Stimulated activated CD4-positive, alpha-beta T cell treated with anti-CD3 and anti-CD28 coated beads, TNF-alpha, amount 100 ng/mL, for 24 hours (primary cell): ENCODE data around the gene RBFOX2.

Experiments used
- DNase-seq, 3 experiments: peaks; one replicate each; pipeline ENCODE4 v3.0.0-alpha.2; 2020; ENCODE audit warnings: low read depth in 3 of 3

The RBFOX2 gene

DNA sequence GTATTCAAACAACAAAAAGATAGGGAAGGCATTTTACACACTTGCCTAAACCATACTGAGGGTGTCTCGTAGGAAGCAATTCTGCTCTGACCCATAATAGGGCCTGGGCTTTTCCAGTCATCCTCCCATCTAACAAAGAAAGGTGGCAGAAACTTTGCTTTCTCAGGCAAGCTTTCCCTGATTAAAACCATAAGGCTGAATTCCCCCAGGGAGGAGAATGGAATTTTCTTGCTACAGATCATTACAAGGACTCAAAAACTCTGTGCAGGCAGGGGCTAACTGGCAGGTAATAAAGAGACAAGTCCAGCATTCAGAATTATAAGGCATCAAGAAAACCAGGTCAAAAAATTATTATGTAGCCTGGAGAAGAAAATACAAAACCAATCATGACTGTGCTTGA, 90.4 kb downstream of the RBFOX2 start:
- DNase-seq: no peak

DNA sequence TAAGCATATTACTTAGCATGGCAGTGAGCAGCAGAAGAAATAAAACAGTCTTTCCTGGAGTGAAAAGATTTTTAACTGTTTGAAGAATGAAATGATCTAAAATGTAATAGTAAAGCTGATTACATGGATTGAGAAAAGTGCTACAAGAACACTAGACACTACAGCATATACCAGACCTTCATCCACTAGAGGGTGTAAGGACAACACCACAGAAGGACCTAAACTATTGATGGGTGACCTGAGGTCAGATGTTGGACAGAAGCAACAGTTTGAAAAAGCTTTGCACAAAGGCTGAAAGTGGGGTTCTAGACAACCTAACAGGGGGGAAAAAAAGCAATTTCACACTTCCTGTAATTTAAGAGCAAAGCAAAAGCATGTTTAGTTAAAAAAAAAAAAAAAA, 97.7 kb downstream of the RBFOX2 start:
- DNase-seq: no peak

DNA sequence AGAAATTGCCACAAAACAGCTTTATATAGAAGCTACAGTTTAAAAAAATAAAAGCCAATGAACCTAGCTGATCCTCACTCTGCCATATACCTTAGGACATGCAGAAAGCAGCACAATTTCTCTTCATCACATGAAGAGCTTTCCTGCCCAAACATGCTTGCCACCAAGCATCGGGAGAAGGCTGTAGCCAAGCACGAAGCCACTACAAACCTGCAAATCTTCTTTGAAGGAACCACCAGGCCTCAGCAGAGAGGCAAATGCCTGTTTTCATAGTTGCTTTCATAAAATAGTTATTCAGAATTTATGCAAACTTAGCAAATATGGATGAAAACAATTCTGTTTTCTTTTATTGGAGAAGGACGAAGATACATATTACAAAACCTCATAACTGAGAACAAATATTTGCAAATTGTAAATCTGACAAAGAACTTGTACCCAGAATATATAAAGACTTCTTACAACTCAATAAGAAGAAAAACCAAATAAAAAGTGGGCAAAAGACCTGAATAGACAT, 100.3 kb downstream of the RBFOX2 start:
- no peak for DNase-seq

GRCh38 chr22:35923026-35923425, 105.6 kb downstream of the RBFOX2 start:
- no peak for DNase-seq

- DNase-seq: peak; percentile 4 to 12 (median 7)
Measured at GRCh38 chr22:35921777-35922176, 106.8 kb downstream of the RBFOX2 start.

DNA sequence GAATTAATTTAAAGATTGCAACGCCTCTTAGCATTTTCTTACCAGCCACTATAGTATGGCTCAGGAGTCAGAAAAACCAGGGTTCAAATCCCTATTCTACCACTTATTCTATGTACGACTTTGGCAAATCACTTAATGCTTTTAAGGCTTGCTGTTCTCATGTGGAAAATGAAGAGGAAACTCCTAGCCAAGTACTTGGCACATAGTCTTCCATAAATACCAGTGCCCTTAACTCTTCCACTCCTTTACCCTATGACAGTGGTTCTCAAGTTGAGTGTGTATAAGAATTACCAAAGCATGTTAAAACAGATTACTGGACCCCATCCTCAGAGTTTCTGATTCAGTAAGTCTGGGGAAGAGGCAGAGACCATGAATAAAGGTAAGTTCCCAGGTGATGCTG, 107.6 kb downstream of the RBFOX2 start:
- no peak for DNase-seq

- DNase-seq: no peak
Measured at GRCh38 chr22:35919002-35919542, 109.6 kb downstream of the RBFOX2 start.

DNA sequence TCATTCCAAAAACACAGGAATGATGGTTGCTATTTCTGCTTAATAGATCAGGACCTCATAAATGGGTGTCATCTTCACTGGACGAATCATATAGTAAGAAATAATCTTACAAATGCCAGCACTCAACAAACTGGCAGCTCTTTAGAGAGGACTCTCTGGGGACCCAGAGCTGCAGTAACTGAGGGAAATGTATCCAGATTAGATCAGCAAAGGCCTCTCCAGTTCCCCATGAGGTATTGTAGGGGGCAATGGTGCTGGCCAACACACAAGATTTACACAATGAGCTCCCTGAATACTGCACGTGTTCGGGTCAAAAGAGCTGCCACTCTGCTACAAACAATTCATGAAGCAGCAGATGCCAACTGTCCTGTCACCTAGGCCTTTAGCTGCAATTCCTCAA, 110.2 kb downstream of the RBFOX2 start:
- no peak for DNase-seq

DNA sequence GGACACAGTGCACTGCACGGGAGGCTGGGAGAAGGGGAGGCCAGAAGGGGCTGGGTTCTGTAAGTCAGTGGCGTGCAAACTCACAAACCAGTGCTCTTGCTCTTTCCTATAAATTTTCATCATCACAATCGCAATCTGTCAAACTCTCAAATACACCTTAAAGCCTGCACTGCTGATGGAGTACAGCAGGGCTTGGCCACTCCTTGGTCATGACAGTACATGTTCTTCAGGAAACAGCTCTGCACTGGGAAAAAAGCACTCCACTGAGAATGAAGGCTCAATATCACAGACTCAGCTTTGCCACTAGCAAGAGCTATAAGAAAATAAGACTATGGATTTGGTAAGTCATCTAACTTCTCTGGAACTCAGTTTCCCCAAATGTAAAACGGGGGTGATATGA, 111.0 kb downstream of the RBFOX2 start:
- no peak for DNase-seq

GRCh38 chr22:35915477-35916013, 113.1 kb downstream of the RBFOX2 start:
- DNase-seq: no peak

- DNase-seq: no peak
Measured at GRCh38 chr22:35914665-35915476, 113.8 kb downstream of the RBFOX2 start.

DNA sequence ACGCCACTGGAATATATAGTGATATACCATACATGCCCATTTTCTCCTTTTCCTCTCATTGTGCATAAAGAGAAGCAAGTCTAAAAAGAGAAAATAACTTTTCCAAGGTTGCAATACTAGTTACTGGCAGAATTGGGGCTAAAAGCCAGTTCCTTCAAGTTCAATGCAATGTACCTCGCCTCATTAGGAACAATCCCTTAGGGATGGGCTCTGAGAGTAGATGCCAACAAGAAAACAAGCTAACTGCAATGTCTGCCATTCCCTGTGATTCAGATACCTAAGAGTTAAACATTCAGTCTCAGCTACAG, 114.3 kb downstream of the RBFOX2 start:
- no peak for DNase-seq

DNA sequence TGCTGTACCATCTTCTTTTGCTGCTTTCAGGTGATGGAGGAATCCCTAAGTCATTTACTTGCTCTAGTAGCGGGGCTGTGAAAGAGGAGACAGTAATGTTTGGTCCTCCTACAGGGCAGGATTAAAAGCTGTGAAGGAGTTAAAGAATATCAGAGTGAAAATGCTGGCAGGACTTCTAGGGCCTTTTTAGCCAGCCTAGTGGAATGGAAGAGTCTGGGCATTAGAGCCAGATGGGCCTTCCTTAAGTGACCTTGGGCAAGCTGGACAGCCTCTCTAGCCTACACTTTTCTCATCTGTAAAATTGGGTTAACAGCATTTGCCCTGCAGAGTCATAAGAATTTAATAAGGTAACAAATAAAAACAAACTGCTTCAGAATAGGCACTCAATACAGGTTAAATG, 114.7 kb downstream of the RBFOX2 start:
- DNase-seq: no peak

GRCh38 chr22:35912658-35913057, 116.0 kb downstream of the RBFOX2 start:
- DNase-seq: no peak

DNA sequence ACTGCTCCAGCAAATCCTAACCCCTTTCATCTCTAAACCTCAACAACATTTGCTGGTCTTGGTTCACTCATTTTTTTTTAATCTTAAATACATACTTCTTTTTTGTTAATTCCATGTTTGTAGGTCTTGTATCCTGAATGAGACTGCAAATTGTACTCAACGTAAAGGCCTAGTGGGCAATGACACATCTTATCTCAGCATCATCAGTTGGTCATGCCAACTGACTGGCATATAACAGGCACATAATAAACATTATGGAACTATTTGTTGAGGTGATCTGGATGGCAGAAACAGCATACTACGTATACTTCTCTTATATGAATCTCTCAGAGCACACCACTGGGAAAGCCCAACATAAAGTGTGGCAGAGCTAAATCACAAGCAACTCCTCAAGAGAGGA, 116.7 kb downstream of the RBFOX2 start:
- no peak for DNase-seq

GRCh38 chr22:35910926-35911325, 117.7 kb downstream of the RBFOX2 start:
- no peak for DNase-seq

- no peak for DNase-seq
Measured at GRCh38 chr22:35910003-35910769, 118.4 kb downstream of the RBFOX2 start.

DNA sequence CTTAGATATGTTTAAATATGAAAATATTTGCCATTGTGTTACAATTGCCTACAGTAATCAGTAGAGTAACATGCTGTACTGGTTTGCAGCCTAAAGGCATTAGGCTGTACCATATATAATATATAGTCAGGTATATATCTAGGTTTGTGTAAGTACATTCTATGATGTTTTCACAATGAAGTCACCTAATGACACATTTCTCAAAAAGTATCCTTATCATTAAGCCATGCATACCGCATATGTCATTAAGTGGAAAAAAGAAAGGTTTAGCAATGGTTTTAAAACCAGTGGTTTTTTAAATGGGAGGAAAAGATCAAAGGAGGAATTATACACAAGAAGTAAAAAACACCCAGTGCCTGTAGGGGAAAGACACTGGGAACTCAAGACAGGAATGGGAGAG, 122.7 kb downstream of the RBFOX2 start:
- DNase-seq: no peak

DNA sequence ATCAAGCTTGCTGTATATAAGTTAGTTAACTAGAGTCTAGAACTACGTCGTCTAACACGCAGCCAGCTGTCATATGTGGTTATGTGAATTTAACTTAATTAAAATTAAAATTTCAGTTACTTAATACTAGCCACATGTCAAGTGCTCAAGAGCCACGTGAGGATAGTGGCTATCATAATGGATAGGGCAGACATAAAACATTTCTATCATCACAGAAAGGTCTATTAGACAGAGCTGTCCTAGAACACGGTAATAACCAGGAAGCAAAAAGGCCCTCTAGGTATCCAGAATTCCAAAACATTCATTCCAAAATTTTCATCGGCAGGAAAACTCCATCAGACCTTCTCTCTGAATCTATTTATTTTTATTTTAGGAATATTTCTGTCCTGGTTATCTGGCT, 123.9 kb downstream of the RBFOX2 start:
- no peak for DNase-seq

DNA sequence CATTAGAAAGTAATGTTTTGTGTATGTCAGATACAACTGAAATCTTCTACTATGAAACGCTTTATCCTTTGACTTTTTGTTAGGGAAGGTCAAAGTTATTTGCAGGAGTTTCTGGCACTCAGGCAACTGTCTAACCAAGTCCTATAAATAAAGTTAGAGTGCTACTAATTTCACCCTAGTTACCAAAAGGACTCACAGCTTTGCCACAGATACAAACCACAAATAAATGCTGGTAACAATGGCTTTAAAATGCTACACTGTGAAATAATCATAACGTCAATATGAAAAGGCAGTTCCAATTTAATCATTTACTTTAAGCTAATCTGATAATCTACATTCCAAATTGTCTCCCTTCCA, 124.3 kb downstream of the RBFOX2 start:
- DNase-seq: no peak

DNA sequence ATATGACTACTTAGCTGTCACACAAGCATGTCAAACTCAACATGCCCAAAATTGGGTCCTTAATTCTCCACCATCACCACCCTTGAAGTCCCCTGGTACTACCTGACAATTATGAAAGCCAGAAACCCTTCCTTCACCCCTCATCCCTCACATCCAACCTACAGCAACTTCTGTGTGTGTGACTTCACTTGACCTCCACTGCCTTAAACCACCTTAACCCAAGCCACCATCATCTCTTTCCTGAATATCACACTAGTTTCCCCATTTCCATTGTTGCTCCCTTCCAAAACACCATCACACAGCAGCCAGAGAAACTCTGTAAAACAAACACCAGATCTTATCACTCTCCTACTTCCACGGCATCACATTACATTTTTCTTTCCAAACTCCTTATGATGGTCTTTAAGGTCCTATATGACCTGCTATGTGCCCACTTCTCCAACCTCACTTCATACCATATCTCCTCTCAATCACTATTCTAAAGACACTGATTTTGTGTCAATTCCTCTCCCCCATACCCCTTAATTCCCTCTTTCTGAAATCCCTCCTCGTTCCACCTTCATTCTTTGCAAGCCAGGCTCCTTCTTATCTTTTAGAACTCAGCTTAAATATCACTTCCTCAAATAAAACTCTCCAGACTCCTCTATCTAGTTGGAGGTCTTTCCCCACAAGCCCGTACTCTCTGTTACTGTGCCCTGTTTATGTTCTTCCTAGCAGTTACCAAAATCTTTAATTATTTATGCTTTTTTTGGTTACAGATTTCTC, 124.9 kb downstream of the RBFOX2 start:
- DNase-seq: no peak
